Measurements from ENCODE around the gene KRT82. TPM values are rescaled to one million over a fixed set of nuclear protein-coding genes. Genes with fewer than 3 reads are reported as not detected.

KRT82 gene
- total RNA-seq, 2 experiments from 2014 or later: not detected

Other genes with a start within 250 kb of the KRT82 start
- not detected for gene KRT80, start 214.3 kb downstream of the KRT82 start, total RNA-seq
- gene KRT7, start 173.1 kb downstream of the KRT82 start, total RNA-seq: 1 to 10 TPM; 9.1 to 9.3 TPM
- under 1 TPM; 0.23 to 0.30 TPM for gene KRT86, start 131.7 kb downstream of the KRT82 start, total RNA-seq
- gene KRT81, start 114.8 kb downstream of the KRT82 start, total RNA-seq: not detected
- not detected for gene KRT83, start 84.9 kb downstream of the KRT82 start, total RNA-seq
- not detected for gene KRT85, start 38.9 kb downstream of the KRT82 start, total RNA-seq
- not detected for gene KRT84, start 20.7 kb downstream of the KRT82 start, total RNA-seq
- not detected for gene KRT75, start 28.0 kb upstream of the KRT82 start, total RNA-seq
- gene KRT6B, start 45.8 kb upstream of the KRT82 start, total RNA-seq: not detected
- gene KRT6C, start 67.5 kb upstream of the KRT82 start, total RNA-seq: not detected
- gene KRT6A, start 86.9 kb upstream of the KRT82 start, total RNA-seq: not detected
- not detected for gene KRT5, start 114.1 kb upstream of the KRT82 start, total RNA-seq
- gene KRT71, start 146.8 kb upstream of the KRT82 start, total RNA-seq: not detected
- gene KRT74, start 167.5 kb upstream of the KRT82 start, total RNA-seq: not detected
- gene KRT72, start 195.1 kb upstream of the KRT82 start, total RNA-seq: not detected
- gene KRT73, start 212.2 kb upstream of the KRT82 start, total RNA-seq: not detected
- not detected for gene KRT2, start 245.9 kb upstream of the KRT82 start, total RNA-seq

Measured in activated CD4-positive, alpha-beta memory T cell treated with anti-CD3 and anti-CD28 coated beads, Interleukin-2, amount 10 ng/mL, durations not matched to agents 7 days and 5 days (primary cell).